Skin epidermis (tissue), 12 donors: ENCODE results near the gene SPSB3.

Experiments
- H3K27ac ChIP-seq, 21 experiments: fragments of 200-600 bp; sonication (generic) in 11 of 21; one replicate each; pipeline ENCODE4 v1.5.0; 2020; ENCODE audit warnings: mild to moderate bottlenecking in 3 of 21, inconsistent platforms in 2 of 21, moderate library complexity in 2 of 21
- H3K4me3 ChIP-seq, 7 experiments: fragments of 200-600 bp; sonication (generic) in 2 of 7; one replicate each; pipeline ENCODE4 v1.5.0; 2020; ENCODE audit warnings: inconsistent platforms in 2 of 7, mild to moderate bottlenecking in 2 of 7, moderate library complexity in 1 of 7

Gene SPSB3

GRCh38 chr16:1729026-1729425, 53.3 kb downstream of the SPSB3 start:
- Histone ChIP-seq H3K4me3 (no peak overlapping the region), H3K27ac (no peak overlapping the region)

DNA sequence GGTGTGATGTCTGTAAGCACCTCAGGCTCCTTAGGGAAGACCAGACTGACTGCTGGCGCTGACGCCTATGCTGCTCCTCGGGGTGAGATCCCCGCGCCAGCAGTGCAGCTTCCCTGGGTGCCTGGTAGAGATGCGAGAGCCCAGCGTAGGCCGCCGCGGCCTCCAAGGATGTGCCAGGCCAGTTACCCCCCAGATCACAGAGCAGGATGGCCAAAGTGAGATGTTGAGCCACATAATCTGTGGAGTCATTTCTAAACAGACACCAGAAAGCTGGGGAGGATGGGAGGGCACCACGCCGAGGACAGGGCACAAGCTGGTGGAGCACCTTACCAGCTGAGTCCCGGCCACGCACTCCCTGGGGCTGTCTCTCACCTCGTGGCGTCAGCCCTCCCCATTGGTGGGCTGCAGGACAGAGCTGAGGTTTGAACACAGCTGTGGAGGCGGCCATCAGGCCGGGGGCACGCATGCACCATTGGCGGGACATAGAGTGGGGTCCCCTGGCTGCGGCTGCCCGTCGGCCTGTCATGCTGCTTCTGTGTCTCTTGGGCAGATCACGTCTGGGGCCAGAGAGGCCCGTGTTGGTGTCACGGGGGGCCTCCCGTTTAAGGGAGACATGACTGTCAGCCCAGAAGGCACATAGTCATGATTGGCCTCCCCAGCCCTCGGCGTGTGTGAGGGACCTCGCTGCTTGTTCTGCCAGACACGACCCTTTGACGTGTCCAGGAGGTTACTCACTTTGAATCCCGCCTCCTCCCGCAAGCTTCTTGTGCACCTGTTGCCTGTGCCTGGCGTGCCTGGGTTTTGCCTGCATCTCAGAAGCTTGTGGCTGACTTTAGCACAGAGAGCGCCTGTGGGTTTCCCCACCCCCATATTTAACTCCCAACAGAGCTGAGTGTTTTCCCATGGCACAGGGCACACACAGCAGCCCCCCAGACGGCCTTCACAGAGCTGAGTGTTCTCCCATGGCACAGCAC, 54.4 kb downstream of the SPSB3 start:
- no peak overlapping the region for H3K27ac ChIP-seq

More for the DNA sequence above, 54.4 kb downstream of the SPSB3 start:
- no peak overlapping the region for H3K4me3 ChIP-seq
